NT2/D1 (cell line): ENCODE data around the gene TMEM269.

ENCODE experiments used
- SUZ12 ChIP-seq: IDR thresholded peaks from 2 replicates; pipeline ENCODE4 v1.6.1; 2011; ENCODE audit not compliant: insufficient read length, insufficient read depth; ENCODE audit errors: extremely low read depth
- YY1 ChIP-seq: IDR thresholded peaks from 2 replicates; pipeline ENCODE4 v1.6.1; 2011; ENCODE audit not compliant: insufficient read length, insufficient read depth
- ZNF274 ChIP-seq: IDR thresholded peaks from 2 replicates; pipeline ENCODE4 v1.6.1; 2011; ENCODE audit warnings: mild to moderate bottlenecking, low read depth, low read length

DNA sequence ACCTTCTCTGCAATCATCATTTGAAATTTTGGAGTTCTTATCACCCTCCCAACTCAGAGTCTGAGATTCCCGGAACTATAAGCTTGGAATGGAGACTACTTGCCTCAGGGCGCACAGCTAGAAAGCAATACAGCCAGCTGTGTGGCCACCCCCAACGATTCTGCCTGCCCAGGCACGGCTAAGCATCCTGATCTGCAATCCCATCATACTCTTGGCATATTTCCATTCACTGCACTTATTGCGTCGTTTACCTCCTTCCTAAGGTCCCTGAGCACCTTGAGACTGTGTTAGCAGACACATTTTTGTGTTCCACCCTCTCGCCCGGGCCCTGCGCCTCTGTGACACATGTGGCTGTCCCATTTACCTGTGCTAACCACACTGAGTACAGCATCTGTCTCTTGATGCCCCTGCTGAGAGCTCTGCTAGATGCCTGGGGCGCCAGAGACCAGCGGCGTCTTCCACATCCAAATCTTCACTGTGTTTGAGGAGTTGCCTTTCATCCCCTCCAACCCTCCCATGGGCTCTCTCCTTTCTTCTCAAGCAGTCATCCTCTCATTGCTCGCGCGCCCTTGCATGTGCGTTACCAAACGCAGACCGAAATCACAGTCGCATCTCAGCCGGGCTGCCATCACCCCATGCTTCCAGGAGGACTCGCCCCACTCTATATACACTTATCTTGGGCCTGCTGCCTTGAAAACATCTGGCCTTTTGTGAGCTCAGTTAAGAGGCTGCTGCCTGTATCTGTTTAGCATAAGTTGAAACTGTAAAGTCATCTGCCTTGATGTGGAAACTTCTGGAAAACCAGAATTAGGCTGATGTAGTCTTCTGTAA, 41.3 kb upstream of the TMEM269 start:
- TF ChIP-seq ZNF274: no peak
- no peak for TF ChIP-seq SUZ12
- no peak for TF ChIP-seq YY1
